Astrocyte (in vitro differentiated cells and primary cell): ENCODE data around the gene SLC25A21.

Source experiments
- CTCF ChIP-seq: IDR thresholded peaks from 2 replicates; pipeline ENCODE4 v1.5.1; 2011; ENCODE audit warnings: low read depth, mild to moderate bottlenecking, inconsistent platforms, low read length, moderate library complexity; ENCODE audit not compliant: insufficient read depth
- EZH2 ChIP-seq: IDR thresholded peaks from 2 replicates; pipeline ENCODE4 v1.6.1; 2012; ENCODE audit warnings: mild to moderate bottlenecking, low read length, inconsistent platforms; ENCODE audit not compliant: insufficient read depth

GRCh38 chr14:36952689-36953088 lies 219.7 kb downstream of the SLC25A21 start:
- TF ChIP-seq CTCF: no peak
- no peak for TF ChIP-seq EZH2
